ENCODE data around the gene WDFY4.

DNA sequence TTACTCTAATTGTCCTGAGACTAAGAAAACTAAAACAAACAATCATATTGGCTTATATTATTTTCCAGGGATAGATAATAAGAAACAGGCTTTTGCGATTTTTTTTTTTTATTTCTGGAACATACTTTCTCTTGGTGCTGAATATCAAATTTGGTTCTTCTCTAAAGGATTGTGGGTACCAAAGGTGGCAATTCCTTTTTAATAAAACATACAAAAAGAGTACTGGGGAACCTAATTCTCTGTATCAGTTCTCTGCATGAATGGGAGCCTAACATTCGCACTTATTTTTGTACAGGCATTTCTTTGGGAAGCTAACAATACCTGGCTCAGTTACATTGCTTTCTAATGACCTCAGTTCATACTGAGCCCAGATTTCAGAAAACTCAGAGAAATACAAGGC, 222.2 kb downstream of the WDFY4 start:
- TF ChIP-seq, protein P1, sequence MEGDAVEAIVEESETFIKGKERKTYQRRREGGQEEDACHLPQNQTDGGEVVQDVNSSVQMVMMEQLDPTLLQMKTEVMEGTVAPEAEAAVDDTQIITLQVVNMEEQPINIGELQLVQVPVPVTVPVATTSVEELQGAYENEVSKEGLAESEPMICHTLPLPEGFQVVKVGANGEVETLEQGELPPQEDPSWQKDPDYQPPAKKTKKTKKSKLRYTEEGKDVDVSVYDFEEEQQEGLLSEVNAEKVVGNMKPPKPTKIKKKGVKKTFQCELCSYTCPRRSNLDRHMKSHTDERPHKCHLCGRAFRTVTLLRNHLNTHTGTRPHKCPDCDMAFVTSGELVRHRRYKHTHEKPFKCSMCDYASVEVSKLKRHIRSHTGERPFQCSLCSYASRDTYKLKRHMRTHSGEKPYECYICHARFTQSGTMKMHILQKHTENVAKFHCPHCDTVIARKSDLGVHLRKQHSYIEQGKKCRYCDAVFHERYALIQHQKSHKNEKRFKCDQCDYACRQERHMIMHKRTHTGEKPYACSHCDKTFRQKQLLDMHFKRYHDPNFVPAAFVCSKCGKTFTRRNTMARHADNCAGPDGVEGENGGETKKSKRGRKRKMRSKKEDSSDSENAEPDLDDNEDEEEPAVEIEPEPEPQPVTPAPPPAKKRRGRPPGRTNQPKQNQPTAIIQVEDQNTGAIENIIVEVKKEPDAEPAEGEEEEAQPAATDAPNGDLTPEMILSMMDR (IDR thresholded peaks at IDR 0.05 in 2 of 3, conservative IDR thresholded peaks at IDR 0.05 in 1 of 3; ENCODE audit: borderline replicate concordance in 1 of 3, insufficient read depth in 1 of 3, low read depth in 2 of 3, low read length in 2 of 3): no peak
- TF ChIP-seq ATF3 (IDR thresholded peaks at IDR 0.05) (no peak), EZH2 (IDR thresholded peaks at IDR 0.05) (no peak), POLR2AphosphoS5 (IDR thresholded peaks at IDR 0.05; ENCODE audit: low read depth, low read length) (no peak)
